ENCODE data around the gene HIPK4. TPM values are rescaled to one million over a fixed set of nuclear protein-coding genes. Genes with fewer than 3 reads are reported as not detected.
"Not testable (repeated sequence)": the region's sequence is repeated elsewhere in the genome, so short reads cannot be mapped to it uniquely, and the experiment has no call there.

The HIPK4 gene
- total RNA-seq, 1 experiment from 2014 or later: 0.74 TPM

DNA sequence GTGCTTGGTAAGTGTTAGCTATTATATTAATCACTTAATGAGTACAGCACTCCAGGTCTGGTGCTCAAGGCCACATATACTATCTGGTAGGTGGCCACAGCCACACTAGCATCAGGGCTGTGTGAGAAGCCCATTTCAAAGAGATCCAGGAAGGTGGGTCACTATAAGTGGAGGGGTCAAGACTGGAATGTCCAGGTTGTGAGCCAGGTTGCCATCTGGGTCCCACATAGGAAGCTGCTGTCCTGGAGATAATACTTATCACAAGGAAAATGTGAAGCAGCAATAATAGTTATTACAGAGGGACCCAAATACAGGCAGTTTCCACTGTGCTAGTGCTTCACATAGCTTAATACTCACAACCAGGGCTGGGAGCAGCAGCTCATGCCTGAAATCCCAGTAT is 54.9 kb downstream of the HIPK4 start:
- H3K36me3 ChIP-seq (ENCODE audit: control insufficient read depth in 1 of 2, insufficient read depth in 2 of 2, low read length in 2 of 2): peaks cover 18 to 26% of the 10 kb centered on the region in 2 experiments
- no TSS peak for BruUV-seq (replicated peaks)
- no peaks in the 10 kb centered on the region for H3K9me2 ChIP-seq (ENCODE audit: insufficient read depth)
- no peak overlapping the region for H3K9ac ChIP-seq (ENCODE audit: low read length)
- DNase-seq (ENCODE audit: low read depth, low spot score) (no peak), ATAC-seq (no peak)
- H3K9me3 ChIP-seq (ENCODE audit: control insufficient read depth in 1 of 2, insufficient read depth in 1 of 2, low read depth in 1 of 2, low read length in 2 of 2): no peaks in the 10 kb centered on the region
- H3K4me1 ChIP-seq (ENCODE audit: control insufficient read depth in 1 of 2, insufficient read depth in 2 of 2, low read length in 2 of 2): no peaks in the 10 kb centered on the region
- ChIA-PET POLR2A (no interaction called here), CTCF (no interaction called here), RAD21 (ENCODE audit: low non-redundant PET in 1 of 2, low total read pairs in 2 of 2, uncharacterized antibody in 2 of 2, unreplicated experiment in 2 of 2) (no interaction called here)
- H4K20me1 ChIP-seq (ENCODE audit: insufficient read depth): no peaks in the 10 kb centered on the region
- no peaks in the 10 kb centered on the region for H3K27me3 ChIP-seq (ENCODE audit: insufficient read depth, low read length)
- H3K4me2 ChIP-seq (ENCODE audit: low read length): no peak overlapping the region
- no peak overlapping the region for H2AFZ ChIP-seq (ENCODE audit: low read depth, low read length, poor library complexity, severe bottlenecking)
- no peak overlapping the region for H3K4me3 ChIP-seq (replicated peaks in 1 of 2; ENCODE audit: low read depth in 1 of 2, low read length in 2 of 2)
- TF ChIP-seq POLR2A (IDR thresholded peaks at IDR 0.05; ENCODE audit: borderline replicate concordance, extremely low read depth, insufficient read depth, insufficient read length) (no peak), JUND (IDR thresholded peaks at IDR 0.05) (no peak), ELF1 (IDR thresholded peaks at IDR 0.05; ENCODE audit: borderline replicate concordance, low read depth) (no peak), ZFX (IDR thresholded peaks at IDR 0.05) (no peak), SP1 (IDR thresholded peaks at IDR 0.05; ENCODE audit: low read depth) (no peak), EGR1 (IDR thresholded peaks at IDR 0.05; ENCODE audit: low read depth) (no peak)
- TF ChIP-seq, protein P1, sequence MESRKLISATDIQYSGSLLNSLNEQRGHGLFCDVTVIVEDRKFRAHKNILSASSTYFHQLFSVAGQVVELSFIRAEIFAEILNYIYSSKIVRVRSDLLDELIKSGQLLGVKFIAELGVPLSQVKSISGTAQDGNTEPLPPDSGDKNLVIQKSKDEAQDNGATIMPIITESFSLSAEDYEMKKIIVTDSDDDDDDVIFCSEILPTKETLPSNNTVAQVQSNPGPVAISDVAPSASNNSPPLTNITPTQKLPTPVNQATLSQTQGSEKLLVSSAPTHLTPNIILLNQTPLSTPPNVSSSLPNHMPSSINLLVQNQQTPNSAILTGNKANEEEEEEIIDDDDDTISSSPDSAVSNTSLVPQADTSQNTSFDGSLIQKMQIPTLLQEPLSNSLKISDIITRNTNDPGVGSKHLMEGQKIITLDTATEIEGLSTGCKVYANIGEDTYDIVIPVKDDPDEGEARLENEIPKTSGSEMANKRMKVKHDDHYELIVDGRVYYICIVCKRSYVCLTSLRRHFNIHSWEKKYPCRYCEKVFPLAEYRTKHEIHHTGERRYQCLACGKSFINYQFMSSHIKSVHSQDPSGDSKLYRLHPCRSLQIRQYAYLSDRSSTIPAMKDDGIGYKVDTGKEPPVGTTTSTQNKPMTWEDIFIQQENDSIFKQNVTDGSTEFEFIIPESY (IDR thresholded peaks at IDR 0.05; ENCODE audit: extremely low read depth, insufficient replicate concordance, low read length): no peak
- TF ChIP-seq, protein P2, sequence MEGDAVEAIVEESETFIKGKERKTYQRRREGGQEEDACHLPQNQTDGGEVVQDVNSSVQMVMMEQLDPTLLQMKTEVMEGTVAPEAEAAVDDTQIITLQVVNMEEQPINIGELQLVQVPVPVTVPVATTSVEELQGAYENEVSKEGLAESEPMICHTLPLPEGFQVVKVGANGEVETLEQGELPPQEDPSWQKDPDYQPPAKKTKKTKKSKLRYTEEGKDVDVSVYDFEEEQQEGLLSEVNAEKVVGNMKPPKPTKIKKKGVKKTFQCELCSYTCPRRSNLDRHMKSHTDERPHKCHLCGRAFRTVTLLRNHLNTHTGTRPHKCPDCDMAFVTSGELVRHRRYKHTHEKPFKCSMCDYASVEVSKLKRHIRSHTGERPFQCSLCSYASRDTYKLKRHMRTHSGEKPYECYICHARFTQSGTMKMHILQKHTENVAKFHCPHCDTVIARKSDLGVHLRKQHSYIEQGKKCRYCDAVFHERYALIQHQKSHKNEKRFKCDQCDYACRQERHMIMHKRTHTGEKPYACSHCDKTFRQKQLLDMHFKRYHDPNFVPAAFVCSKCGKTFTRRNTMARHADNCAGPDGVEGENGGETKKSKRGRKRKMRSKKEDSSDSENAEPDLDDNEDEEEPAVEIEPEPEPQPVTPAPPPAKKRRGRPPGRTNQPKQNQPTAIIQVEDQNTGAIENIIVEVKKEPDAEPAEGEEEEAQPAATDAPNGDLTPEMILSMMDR (IDR thresholded peaks at IDR 0.05 in 2 of 3, conservative IDR thresholded peaks at IDR 0.05 in 1 of 3; ENCODE audit: borderline replicate concordance in 1 of 3, insufficient read depth in 1 of 3, low read depth in 2 of 3, low read length in 2 of 3): no peak
- TF ChIP-seq, protein P3, sequence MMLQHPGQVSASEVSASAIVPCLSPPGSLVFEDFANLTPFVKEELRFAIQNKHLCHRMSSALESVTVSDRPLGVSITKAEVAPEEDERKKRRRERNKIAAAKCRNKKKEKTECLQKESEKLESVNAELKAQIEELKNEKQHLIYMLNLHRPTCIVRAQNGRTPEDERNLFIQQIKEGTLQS (IDR thresholded peaks at IDR 0.05): no peak
- intact Hi-C loops (cut with micrococcal nuclease): no loop called here
- H3K79me2 ChIP-seq (ENCODE audit: insufficient read depth, low read length): peaks cover 11% of the 10 kb centered on the region
- H3K27ac ChIP-seq (ENCODE audit: low read depth, low read length): no peak overlapping the region

DNA sequence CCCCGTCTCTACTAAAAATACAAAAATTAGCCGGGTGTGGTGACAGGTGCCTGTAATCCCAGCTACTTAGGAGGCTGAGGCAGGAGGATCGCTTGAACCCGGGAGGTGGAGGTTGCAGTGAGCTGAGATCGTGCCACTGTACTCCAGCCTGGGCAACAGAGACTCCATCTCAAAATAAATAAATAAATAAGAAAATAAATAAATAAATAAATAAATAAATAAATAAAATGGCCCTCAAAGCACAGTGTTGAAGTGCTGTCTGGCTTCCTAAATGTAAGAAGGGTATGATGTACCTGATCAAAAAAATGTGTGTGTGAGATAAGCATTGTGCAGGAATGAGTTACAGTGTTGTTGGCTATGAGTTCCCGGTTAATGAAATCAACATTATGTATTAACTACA is 56.9 kb downstream of the HIPK4 start:
- H3K4me3 ChIP-seq (replicated peaks in 1 of 2; ENCODE audit: low read depth in 1 of 2, low read length in 2 of 2); DNase-seq (ENCODE audit: low read depth, low spot score); H4K20me1 ChIP-seq (ENCODE audit: insufficient read depth); intact Hi-C loops (cut with micrococcal nuclease); CTCF ChIA-PET; H2AFZ ChIP-seq (ENCODE audit: low read depth, low read length, poor library complexity, severe bottlenecking); H3K4me1 ChIP-seq (ENCODE audit: control insufficient read depth in 1 of 2, insufficient read depth in 2 of 2, low read length in 2 of 2); POLR2A ChIA-PET; H3K27ac ChIP-seq (ENCODE audit: low read depth, low read length); H3K4me2 ChIP-seq (ENCODE audit: low read length); ATAC-seq; H3K9me2 ChIP-seq (ENCODE audit: insufficient read depth); H3K9ac ChIP-seq (ENCODE audit: low read length); RAD21 ChIA-PET (ENCODE audit: low non-redundant PET in 1 of 2, low total read pairs in 2 of 2, uncharacterized antibody in 2 of 2, unreplicated experiment in 2 of 2); BruUV-seq (replicated peaks); H3K9me3 ChIP-seq (ENCODE audit: control insufficient read depth in 1 of 2, insufficient read depth in 1 of 2, low read depth in 1 of 2, low read length in 2 of 2); H3K27me3 ChIP-seq (ENCODE audit: insufficient read depth, low read length): not testable (repeated sequence)
- peaks cover 11% of the 10 kb centered on the region for H3K79me2 ChIP-seq (ENCODE audit: insufficient read depth, low read length)
- peaks cover 18 to 27% of the 10 kb centered on the region in 2 experiments for H3K36me3 ChIP-seq (ENCODE audit: control insufficient read depth in 1 of 2, insufficient read depth in 2 of 2, low read length in 2 of 2)

All from HCT116 (cell line).